Endothelial cell of umbilical vein (primary cell): ENCODE data around the gene BPGM. TPM values are rescaled to one million over a fixed set of nuclear protein-coding genes. Genes with fewer than 3 reads are reported as not detected.

ENCODE experiments used
- BruUV-seq: library from RNA; stranded (reverse); fragments of 400-500 nt; replicated peaks from 2 replicates; lab custom pipeline; 2021; lab: Mats Ljungman, UMichigan
- CTCF ChIA-PET: fragments of 300-600, 350-600 bp; sonication (Branson Sonifier 250); formaldehyde crosslinking; loops from one replicate; lab custom pipeline; 2021; ENCODE audit warnings: antibody characterized with exemption, inconsistent platforms; lab: Charles Lee
- POLR2A ChIA-PET: fragments of 300-600, 350-600 bp; sonication (Branson Sonifier 250); formaldehyde crosslinking; loops from one replicate; lab custom pipeline; 2021; ENCODE audit warnings: antibody characterized with exemption, inconsistent platforms; lab: Charles Lee
- DNase-seq: peaks from one replicate; pipeline ENCODE4 v3.0.0-alpha.2; 2011; ENCODE audit warnings: low read depth, low spot score
- FAIRE-seq: peaks from 2 replicates; lab custom pipeline; 2011; peaks lifted over from hg19 to GRCh38; lab: Jason Lieb, UNC
- H2AFZ ChIP-seq: 2 replicates; pipeline ENCODE4 v1.6.0; 2012; ENCODE audit warnings: low read depth, low read length, control low read depth, inconsistent platforms
- H3K27ac ChIP-seq: 2 replicates; pipeline ENCODE4 v1.5.1; 2011; ENCODE audit warnings: low read depth, mild to moderate bottlenecking, control low read depth, low read length, moderate library complexity; ENCODE audit not compliant: insufficient read depth
- H3K27me3 ChIP-seq, 2 experiments: 2 replicates each; pipeline versions ENCODE4 v1.6.0 to v1.6.1; 2011; ENCODE audit warnings: low read length in 2 of 2, mixed read lengths in 1 of 2; ENCODE audit not compliant: control insufficient read depth in 2 of 2, insufficient read depth in 2 of 2
- H3K36me3 ChIP-seq, 2 experiments: 2 replicates in 1 of 2; 3 replicates in 1 of 2; pipeline ENCODE4 v1.5.1; 2011; ENCODE audit warnings: low read length in 2 of 2, mild to moderate bottlenecking in 1 of 2, moderate library complexity in 1 of 2; ENCODE audit not compliant: control insufficient read depth in 2 of 2, insufficient read depth in 2 of 2; ENCODE audit errors: extremely low read depth in 1 of 2
- H3K4me1 ChIP-seq: 3 replicates; pipeline ENCODE4 v1.5.1; 2011; ENCODE audit warnings: mild to moderate bottlenecking, low read length; ENCODE audit not compliant: control insufficient read depth, insufficient read depth; ENCODE audit errors: extremely low read depth
- H3K4me2 ChIP-seq: 2 replicates; pipeline ENCODE4 v1.6.1; 2011; ENCODE audit warnings: low read length, control low read depth, mixed read lengths; ENCODE audit not compliant: insufficient read depth
- H3K4me3 ChIP-seq, 3 experiments: fragments of 200-600 bp in 1 of 3; sonication (generic), shearing (Covaris generic) in 1 of 3; replicated peaks in 1 of 3; 2 replicates each; pipeline ENCODE4 v1.5.1; 2011 to 2016; ENCODE audit warnings: control low read depth in 3 of 3, low read length in 3 of 3, mild to moderate bottlenecking in 2 of 3, inconsistent platforms in 1 of 3, low read depth in 1 of 3, moderate library complexity in 1 of 3; ENCODE audit not compliant: insufficient read depth in 1 of 3
- H3K79me2 ChIP-seq: 2 replicates; pipeline ENCODE4 v1.6.0; 2012; ENCODE audit warnings: low read length, inconsistent platforms; ENCODE audit not compliant: control insufficient read depth, insufficient read depth
- H3K9ac ChIP-seq: replicated peaks from 2 replicates; pipeline ENCODE3; 2011; ENCODE audit warnings: low read length, control low read depth; ENCODE audit not compliant: insufficient read depth; ENCODE audit errors: extremely low read depth
- H3K9me1 ChIP-seq: replicated peaks from 3 replicates; pipeline ENCODE4 v1.6.0; 2011; ENCODE audit warnings: mild to moderate bottlenecking, low read length; ENCODE audit not compliant: control insufficient read depth, insufficient read depth; ENCODE audit errors: extremely low read depth
- H3K9me3 ChIP-seq: replicated peaks from 2 replicates; pipeline ENCODE4 v1.5.1; 2012; ENCODE audit warnings: low read length, inconsistent platforms; ENCODE audit not compliant: control insufficient read depth, insufficient read depth
- H4K20me1 ChIP-seq: replicated peaks from 2 replicates; pipeline ENCODE3; 2011; ENCODE audit warnings: mild to moderate bottlenecking, low read length; ENCODE audit not compliant: control insufficient read depth, insufficient read depth; ENCODE audit errors: extremely low read depth
- EZH2 ChIP-seq: IDR thresholded peaks from 2 replicates; pipeline ENCODE4 v1.6.1; 2012; ENCODE audit warnings: borderline replicate concordance, low read depth, mild to moderate bottlenecking, moderate library complexity, low read length, inconsistent platforms; ENCODE audit not compliant: severe bottlenecking
- FOS ChIP-seq: IDR thresholded peaks from 2 replicates; pipeline ENCODE4 v1.6.1; 2011; ENCODE audit warnings: mild to moderate bottlenecking, low read length, moderate library complexity, borderline replicate concordance; ENCODE audit not compliant: insufficient read depth
- GATA2 ChIP-seq: IDR thresholded peaks from 2 replicates; pipeline ENCODE4 v1.7.0; 2011; ENCODE audit warnings: low read depth, mild to moderate bottlenecking, moderate library complexity, mixed read lengths, low read length; ENCODE audit not compliant: insufficient read length, insufficient read depth
- JUN ChIP-seq: IDR thresholded peaks from 2 replicates; pipeline ENCODE4 v1.6.1; 2011; ENCODE audit warnings: borderline replicate concordance, low read depth; ENCODE audit not compliant: insufficient read length, insufficient read depth
- MYC ChIP-seq: IDR thresholded peaks from one replicate; pipeline ENCODE4 v1.6.1; 2011; ENCODE audit warnings: mild to moderate bottlenecking, low read depth, low read length
- POLR2A ChIP-seq: IDR thresholded peaks from 2 replicates; pipeline ENCODE4 v1.6.1; 2012; ENCODE audit warnings: low read depth, mild to moderate bottlenecking, control low read depth, low read length
- POLR2AphosphoS5 ChIP-seq: IDR thresholded peaks from 2 replicates; pipeline ENCODE4 v1.6.1; 2012; ENCODE audit warnings: low read depth, mild to moderate bottlenecking, control low read depth, low read length, moderate library complexity; ENCODE audit not compliant: insufficient read depth
- dilution Hi-C: fragments of 300-500 bp; cut with MboI; formaldehyde crosslinking; loops from one replicate; pipeline ENCODE4 v1.15.0; 2019; ENCODE audit warnings: low sequenced_read_pairs; ENCODE audit not compliant: extremely low pct_ligation_motif_present
- intact Hi-C: fragments of 100-400 bp; cut with micrococcal nuclease; formaldehyde crosslinking; loops from one replicate; pipeline ENCODE4 v1.10.0; 2022
- polyA plus RNA-seq, 4 experiments: library from polyadenylated mRNA; depleted of rRNA in 3 of 4; stranded (reverse) in 3 of 4; unstranded in 1 of 4; fragments of >200 nt; gene quantifications; 2 replicates each; pipeline versions ENCODE4 v1.2.1 to v1.2.3, GENCODE V29; 2011 to 2012; ENCODE audit warnings: missing spikeins in 1 of 4
- total RNA-seq: library from RNA; stranded (reverse); gene quantifications from 2 replicates; pipeline ENCODE4 v1.2.3, GENCODE V29; 2021
- TF ChIP-seq, protein P1 (sequence below), 2 donors: IDR thresholded peaks; 1 replicate in 1 of 2; 2 replicates in 1 of 2; pipeline ENCODE4 v1.5.1; 2011; ENCODE audit warnings: low read length in 2 of 2, mild to moderate bottlenecking in 2 of 2, moderate library complexity in 2 of 2, control low read depth in 1 of 2, inconsistent platforms in 1 of 2, low read depth in 1 of 2; ENCODE audit not compliant: insufficient read depth in 1 of 2; ENCODE audit errors: extremely low read depth in 1 of 2
- TF ChIP-seq, protein P2 (sequence below): IDR thresholded peaks from 2 replicates; pipeline ENCODE4 v1.6.1; 2011; ENCODE audit not compliant: insufficient read depth, insufficient read length

BPGM gene
- total and polyA plus RNA-seq, 2 donors (not counting 3 experiments of a cell fraction or from before 2014, with no cell fraction given) = 24.2 to 28.3 TPM

GRCh38 chr7:134697205-134697886, 50.7 kb downstream of the BPGM start:
- no TSS peak for BruUV-seq
- DNase-seq (no peak), FAIRE-seq (no peak)
- Histone ChIP-seq H3K36me3 (no peaks in the 10 kb centered on the region), H3K9ac (no peak overlapping the region), H3K79me2 (no peaks in the 10 kb centered on the region), H2AFZ (no peak overlapping the region), H3K4me3 (no peak overlapping the region), H4K20me1 (no peaks in the 10 kb centered on the region), H3K4me2 (no peak overlapping the region), H3K27ac (no peak overlapping the region), H3K9me3 (no peaks in the 10 kb centered on the region), H3K9me1 (no peaks in the 10 kb centered on the region), H3K27me3 (peaks cover 0 to 1% of the 10 kb centered on the region in 2 experiments), H3K4me1 (no peaks in the 10 kb centered on the region)
- POLR2A ChIA-PET = no interaction called here
- CTCF ChIA-PET = interaction anchor here (1.2 to 1.8 kb wide), 2 partner anchors 23 to 64 kb away, joined by 3 to 10 read pairs; no protein-coding TSS in a partner anchor
- no peak for TF ChIP-seq JUN
- TF ChIP-seq GATA2 = no peak
- no peak for TF ChIP-seq POLR2A
- TF ChIP-seq, protein P1, sequence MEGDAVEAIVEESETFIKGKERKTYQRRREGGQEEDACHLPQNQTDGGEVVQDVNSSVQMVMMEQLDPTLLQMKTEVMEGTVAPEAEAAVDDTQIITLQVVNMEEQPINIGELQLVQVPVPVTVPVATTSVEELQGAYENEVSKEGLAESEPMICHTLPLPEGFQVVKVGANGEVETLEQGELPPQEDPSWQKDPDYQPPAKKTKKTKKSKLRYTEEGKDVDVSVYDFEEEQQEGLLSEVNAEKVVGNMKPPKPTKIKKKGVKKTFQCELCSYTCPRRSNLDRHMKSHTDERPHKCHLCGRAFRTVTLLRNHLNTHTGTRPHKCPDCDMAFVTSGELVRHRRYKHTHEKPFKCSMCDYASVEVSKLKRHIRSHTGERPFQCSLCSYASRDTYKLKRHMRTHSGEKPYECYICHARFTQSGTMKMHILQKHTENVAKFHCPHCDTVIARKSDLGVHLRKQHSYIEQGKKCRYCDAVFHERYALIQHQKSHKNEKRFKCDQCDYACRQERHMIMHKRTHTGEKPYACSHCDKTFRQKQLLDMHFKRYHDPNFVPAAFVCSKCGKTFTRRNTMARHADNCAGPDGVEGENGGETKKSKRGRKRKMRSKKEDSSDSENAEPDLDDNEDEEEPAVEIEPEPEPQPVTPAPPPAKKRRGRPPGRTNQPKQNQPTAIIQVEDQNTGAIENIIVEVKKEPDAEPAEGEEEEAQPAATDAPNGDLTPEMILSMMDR (IDR thresholded peaks at IDR 0.05; ENCODE audit: extremely low read depth in 1 of 2, insufficient read depth in 1 of 2, low read depth in 1 of 2, low read length in 2 of 2) = no peak
- no peak for TF ChIP-seq MYC
- TF ChIP-seq EZH2 = no peak
- TF ChIP-seq POLR2AphosphoS5 = no peak
- TF ChIP-seq, protein P2, sequence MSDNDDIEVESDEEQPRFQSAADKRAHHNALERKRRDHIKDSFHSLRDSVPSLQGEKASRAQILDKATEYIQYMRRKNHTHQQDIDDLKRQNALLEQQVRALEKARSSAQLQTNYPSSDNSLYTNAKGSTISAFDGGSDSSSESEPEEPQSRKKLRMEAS = no peak
- no peak for TF ChIP-seq FOS
- intact Hi-C loops = loop anchor here (10.0 kb wide), 1 partner anchor 467 kb away; no protein-coding TSS in a partner anchor
- dilution Hi-C loops = no loop called here
